Activated CD4-positive, alpha-beta memory T cell treated with anti-CD3 and anti-CD28 coated beads, Interleukin-2, amount 10 ng/mL, durations not matched to agents 7 days and 5 days (primary cell): Measurements from ENCODE around the gene PITPNB. TPM values are rescaled to one million over a fixed set of nuclear protein-coding genes. Genes with fewer than 3 reads are reported as not detected.

Experiments used
- CTCF ChIA-PET: fragments of 350-600 bp; sonication (Branson Sonifier 250); formaldehyde crosslinking; loops from one replicate; lab custom pipeline; 2021; ENCODE audit warnings: antibody characterized with exemption, inconsistent platforms; lab: Charles Lee
- POLR2A ChIA-PET: fragments of 350-600 bp; sonication (Branson Sonifier 250); formaldehyde crosslinking; loops from one replicate; lab custom pipeline; 2021; ENCODE audit warnings: antibody characterized with exemption; lab: Charles Lee
- DNase-seq: peaks from one replicate; pipeline ENCODE4 v3.0.0-alpha.2; 2020
- H3K27ac Mint-ChIP-seq: one replicate; pipeline ENCODE4 v1.8.0; 2021; ENCODE audit warnings: mild to moderate bottlenecking, mixed read lengths
- H3K27me3 Mint-ChIP-seq: one replicate; pipeline ENCODE4 v1.8.0; 2021; ENCODE audit warnings: mixed read lengths
- H3K36me3 Mint-ChIP-seq: one replicate; pipeline ENCODE4 v1.8.0; 2021; ENCODE audit warnings: low read depth, mixed read lengths
- H3K4me1 Mint-ChIP-seq: one replicate; pipeline ENCODE4 v1.8.0; 2021; ENCODE audit warnings: mixed read lengths
- H3K4me3 Mint-ChIP-seq: one replicate; pipeline ENCODE4 v1.8.0; 2021; ENCODE audit warnings: mild to moderate bottlenecking, mixed read lengths
- H3K9me3 Mint-ChIP-seq: one replicate; pipeline ENCODE4 v1.8.0; 2021; ENCODE audit warnings: mixed read lengths
- total RNA-seq, 2 experiments: library from RNA; stranded (reverse); gene quantifications; one replicate each; pipeline ENCODE4 v1.2.3, GENCODE V29; 2021

The PITPNB gene
- total RNA-seq, 2 experiments from 2014 or later, result 85.7 to 96.0 TPM

- H3K4me1 Mint-ChIP-seq, result peaks cover 22% of the 10 kb centered on the region
- DNase-seq, result no peak
- no peak overlapping the region for H3K27ac Mint-ChIP-seq
- no peaks in the 10 kb centered on the region for H3K27me3 Mint-ChIP-seq
- H3K36me3 Mint-ChIP-seq, result peaks cover 36% of the 10 kb centered on the region
- no peak overlapping the region for H3K4me3 Mint-ChIP-seq
- CTCF ChIA-PET, result interaction anchor here (1.5 to 2.5 kb wide), 2 partner anchors 18 to 23 kb away, joined by 6 to 12 read pairs; no protein-coding TSS in a partner anchor
- H3K9me3 Mint-ChIP-seq, result no peaks in the 10 kb centered on the region
- POLR2A ChIA-PET, result interaction anchor here (1.4 kb wide), 1 partner anchor 13 kb away, joined by 3 read pairs; no protein-coding TSS in a partner anchor
Measured at GRCh38 chr22:27863556-27863955, 55.5 kb downstream of the PITPNB start.

- Mint-ChIP-seq H3K27ac (no peak overlapping the region), H3K27me3 (no peaks in the 10 kb centered on the region), H3K9me3 (no peaks in the 10 kb centered on the region), H3K4me1 (peaks cover 16% of the 10 kb centered on the region), H3K4me3 (no peak overlapping the region), H3K36me3 (peaks cover 36% of the 10 kb centered on the region)
- ChIA-PET CTCF (interaction anchor here (1.5 to 2.5 kb wide), 2 partner anchors 18 to 23 kb away, joined by 6 to 12 read pairs; no protein-coding TSS in a partner anchor), POLR2A (no interaction called here)
- no peak for DNase-seq
Measured at GRCh38 chr22:27863001-27863400, 56.1 kb downstream of the PITPNB start.

DNA sequence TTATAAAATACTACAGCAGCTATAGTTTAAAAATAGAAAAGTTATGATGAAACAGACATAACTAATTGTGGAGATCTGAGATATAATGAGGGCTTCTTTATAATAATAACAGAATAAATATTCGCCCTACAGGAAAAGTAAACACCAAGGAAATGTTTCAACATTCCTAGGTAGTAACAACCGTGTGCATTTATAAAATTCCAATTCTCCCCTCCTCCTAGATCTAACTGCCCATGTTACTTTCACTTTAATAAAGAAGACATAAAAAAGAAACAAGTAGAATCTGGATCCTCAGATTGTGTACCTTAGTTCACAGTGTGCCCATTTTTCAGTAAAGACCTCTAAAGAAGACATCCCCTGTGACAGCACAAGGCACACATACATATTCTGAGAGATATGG is 59.7 kb downstream of the PITPNB start:
- H3K36me3 Mint-ChIP-seq, result peaks cover 51% of the 10 kb centered on the region
- no peak overlapping the region for H3K4me3 Mint-ChIP-seq
- DNase-seq, result no peak
- ChIA-PET POLR2A (interaction anchor here (0.7 to 1.7 kb wide), 2 partner anchors 9 to 60 kb away, joined by 3 to 5 read pairs; partner anchors contain the start of gene PITPNB), CTCF (no interaction called here)
- H3K9me3 Mint-ChIP-seq, result no peaks in the 10 kb centered on the region
- H3K4me1 Mint-ChIP-seq, result peaks cover 2% of the 10 kb centered on the region
- H3K27me3 Mint-ChIP-seq, result no peaks in the 10 kb centered on the region
- H3K27ac Mint-ChIP-seq, result no peak overlapping the region

DNA sequence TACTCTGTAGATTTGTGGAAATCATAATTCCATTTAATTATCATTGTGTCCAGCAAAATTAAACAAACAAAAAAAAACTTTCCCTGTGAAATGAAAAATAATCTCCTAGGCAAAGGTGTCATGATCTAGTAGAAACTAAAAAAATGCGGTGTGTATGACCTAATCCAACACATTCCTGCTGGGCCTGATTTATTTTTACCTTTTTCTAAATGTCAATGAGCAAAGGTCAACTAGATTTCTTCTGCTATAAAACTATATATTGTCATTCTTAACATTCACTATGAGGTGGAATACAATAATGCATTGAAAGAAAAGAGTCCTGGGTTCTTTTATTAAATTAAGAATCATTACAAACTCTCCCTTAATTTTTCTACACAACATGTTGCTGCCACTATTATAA is 60.4 kb downstream of the PITPNB start:
- Mint-ChIP-seq H3K4me1 (peaks cover 2% of the 10 kb centered on the region), H3K9me3 (no peaks in the 10 kb centered on the region), H3K36me3 (peaks cover 58% of the 10 kb centered on the region), H3K4me3 (no peak overlapping the region), H3K27me3 (no peaks in the 10 kb centered on the region), H3K27ac (no peak overlapping the region)
- CTCF ChIA-PET, result no interaction called here
- POLR2A ChIA-PET, result interaction anchor here (1.7 kb wide), 1 partner anchor 8 kb away, joined by 5 read pairs; no protein-coding TSS in a partner anchor
- no peak for DNase-seq

GRCh38 chr22:27857443-27857842 is 61.6 kb downstream of the PITPNB start:
- H3K27ac Mint-ChIP-seq, result no peak overlapping the region
- no peak overlapping the region for H3K4me3 Mint-ChIP-seq
- H3K36me3 Mint-ChIP-seq, result peaks cover 65% of the 10 kb centered on the region
- POLR2A ChIA-PET, result no interaction called here
- H3K27me3 Mint-ChIP-seq, result no peaks in the 10 kb centered on the region
- peaks cover 4% of the 10 kb centered on the region for H3K4me1 Mint-ChIP-seq
- CTCF ChIA-PET, result no interaction called here
- H3K9me3 Mint-ChIP-seq, result no peaks in the 10 kb centered on the region
- DNase-seq, result no peak

GRCh38 chr22:27856386-27856785 is 62.7 kb downstream of the PITPNB start:
- CTCF ChIA-PET, result no interaction called here
- Mint-ChIP-seq H3K27me3 (no peaks in the 10 kb centered on the region), H3K9me3 (no peaks in the 10 kb centered on the region), H3K27ac (no peak overlapping the region), H3K36me3 (peaks cover 69% of the 10 kb centered on the region), H3K4me1 (peaks cover 4% of the 10 kb centered on the region), H3K4me3 (no peak overlapping the region)
- no peak for DNase-seq
- POLR2A ChIA-PET, result no interaction called here

DNA sequence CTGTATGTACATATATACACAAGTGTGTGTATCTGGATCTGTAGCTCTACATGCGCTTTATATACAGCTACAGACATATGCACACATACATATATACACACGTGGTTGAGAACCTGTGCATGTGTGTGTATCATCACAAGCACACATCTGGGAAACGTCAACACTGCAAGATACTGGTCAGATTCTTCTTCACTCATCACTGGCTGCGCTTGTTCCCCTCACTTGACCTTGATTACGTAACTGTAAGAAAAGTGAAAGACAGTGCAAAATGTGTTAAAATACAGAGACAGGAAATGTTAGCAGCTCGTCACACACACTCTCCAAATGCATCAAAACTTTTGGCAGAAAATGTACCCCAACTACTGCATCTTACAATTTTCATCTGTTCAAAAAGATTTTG is 65.6 kb downstream of the PITPNB start:
- ChIA-PET POLR2A (interaction anchor here (0.7 kb wide), 1 partner anchor 33 kb away, joined by 4 read pairs; no protein-coding TSS in a partner anchor), CTCF (no interaction called here)
- Mint-ChIP-seq H3K4me3 (no peak overlapping the region), H3K36me3 (peaks cover 74% of the 10 kb centered on the region), H3K9me3 (no peaks in the 10 kb centered on the region), H3K27ac (no peak overlapping the region), H3K27me3 (no peaks in the 10 kb centered on the region), H3K4me1 (peaks cover 6% of the 10 kb centered on the region)
- DNase-seq, result no peak

DNA sequence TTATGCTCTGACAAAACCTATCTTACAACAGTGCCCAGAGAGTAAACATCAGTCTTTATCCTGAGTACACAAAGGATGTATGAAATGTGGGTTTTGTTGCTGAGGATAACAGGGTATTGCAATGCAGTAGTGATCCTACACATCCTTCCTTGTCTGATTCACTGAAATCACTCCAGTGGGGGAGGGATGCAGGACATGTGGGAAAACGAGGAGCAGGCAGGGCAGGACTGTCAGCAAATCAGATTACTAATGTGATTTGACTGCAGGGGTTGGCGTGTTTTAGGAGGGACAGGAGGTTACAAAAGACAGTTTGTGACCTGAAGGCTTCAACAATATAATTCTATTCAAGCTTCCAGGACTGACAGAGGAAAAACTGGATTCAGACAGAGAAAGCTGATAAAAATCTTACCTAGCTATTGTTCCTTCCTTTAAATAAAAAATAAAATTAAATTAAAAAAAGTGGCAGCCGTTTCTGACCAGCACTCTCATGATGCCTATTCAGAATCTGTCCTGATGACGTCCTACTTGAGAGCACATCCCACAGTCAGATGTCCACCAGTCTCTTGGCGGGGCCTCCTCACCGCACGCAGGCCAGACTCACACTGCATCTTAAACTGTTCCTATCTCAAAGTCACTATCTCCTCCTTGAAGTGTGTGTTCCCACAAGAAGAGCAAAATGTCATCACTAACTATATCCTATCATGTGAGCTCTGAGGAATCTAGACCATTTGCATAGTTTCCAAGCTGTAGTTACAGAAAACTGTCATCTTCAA is 66.9 kb downstream of the PITPNB start:
- Mint-ChIP-seq H3K9me3 (no peaks in the 10 kb centered on the region), H3K27me3 (no peaks in the 10 kb centered on the region), H3K4me1 (peaks cover 6% of the 10 kb centered on the region), H3K27ac (no peak overlapping the region), H3K4me3 (no peak overlapping the region), H3K36me3 (peaks cover 66% of the 10 kb centered on the region)
- ChIA-PET POLR2A (no interaction called here), CTCF (no interaction called here)
- DNase-seq, result no peak

DNA sequence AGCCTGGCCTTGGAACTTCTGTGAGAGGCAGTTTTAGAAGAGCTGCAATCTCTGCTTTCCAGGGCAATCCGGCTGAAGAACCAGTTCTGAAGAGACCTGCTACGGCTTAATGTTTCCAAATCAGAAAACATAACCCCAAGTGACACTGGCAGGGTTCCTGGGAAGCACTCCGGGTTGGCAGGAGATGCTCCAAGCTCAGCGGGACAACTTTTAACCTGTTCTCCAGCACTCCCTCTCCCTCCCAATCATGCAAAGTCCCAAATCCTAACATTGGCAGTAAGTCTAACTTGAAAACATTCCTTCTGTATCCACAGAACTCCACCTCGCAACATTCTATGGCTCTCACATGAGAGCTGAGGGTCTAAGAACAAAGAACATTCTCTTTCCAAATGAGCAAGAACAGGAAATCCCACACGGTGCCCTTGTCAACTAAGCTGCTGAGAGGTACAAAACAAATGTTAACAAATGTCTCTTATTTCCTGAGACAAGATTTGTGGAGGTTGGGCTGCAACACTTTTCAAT is 69.0 kb downstream of the PITPNB start:
- no peaks in the 10 kb centered on the region for H3K9me3 Mint-ChIP-seq
- ChIA-PET POLR2A (interaction anchor here (0.9 to 1.3 kb wide), 2 partner anchors 10 to 14 kb away, joined by 3 to 5 read pairs; no protein-coding TSS in a partner anchor), CTCF (no interaction called here)
- H3K4me3 Mint-ChIP-seq, result no peak overlapping the region
- DNase-seq, result no peak
- H3K4me1 Mint-ChIP-seq, result peaks cover 6% of the 10 kb centered on the region
- H3K27me3 Mint-ChIP-seq, result no peaks in the 10 kb centered on the region
- peaks cover 49% of the 10 kb centered on the region for H3K36me3 Mint-ChIP-seq
- peak overlapping the region; percentile 1 for H3K27ac Mint-ChIP-seq

GRCh38 chr22:27848005-27848404 is 71.1 kb downstream of the PITPNB start:
- no peak for DNase-seq
- Mint-ChIP-seq H3K4me1 (peaks cover 2% of the 10 kb centered on the region), H3K4me3 (no peak overlapping the region), H3K36me3 (peaks cover 34% of the 10 kb centered on the region), H3K27ac (no peak overlapping the region), H3K9me3 (no peaks in the 10 kb centered on the region), H3K27me3 (no peaks in the 10 kb centered on the region)
- POLR2A ChIA-PET, result no interaction called here
- CTCF ChIA-PET, result no interaction called here

GRCh38 chr22:27846910-27847309 is 72.1 kb downstream of the PITPNB start:
- POLR2A ChIA-PET, result no interaction called here
- Mint-ChIP-seq H3K36me3 (peaks cover 28% of the 10 kb centered on the region), H3K4me1 (peaks cover 2% of the 10 kb centered on the region), H3K9me3 (no peaks in the 10 kb centered on the region), H3K27me3 (no peaks in the 10 kb centered on the region), H3K4me3 (no peak overlapping the region), H3K27ac (no peak overlapping the region)
- DNase-seq, result no peak
- CTCF ChIA-PET, result no interaction called here

GRCh38 chr22:27846248-27846757 is 72.8 kb downstream of the PITPNB start:
- DNase-seq, result no peak
- Mint-ChIP-seq H3K4me1 (peaks cover 2% of the 10 kb centered on the region), H3K36me3 (peaks cover 27% of the 10 kb centered on the region), H3K27ac (no peak overlapping the region), H3K9me3 (no peaks in the 10 kb centered on the region), H3K27me3 (no peaks in the 10 kb centered on the region), H3K4me3 (no peak overlapping the region)
- CTCF ChIA-PET, result no interaction called here
- POLR2A ChIA-PET, result no interaction called here

- Mint-ChIP-seq H3K36me3 (peaks cover 24% of the 10 kb centered on the region), H3K4me3 (no peak overlapping the region), H3K9me3 (no peaks in the 10 kb centered on the region), H3K27ac (no peak overlapping the region), H3K27me3 (no peaks in the 10 kb centered on the region), H3K4me1 (no peaks in the 10 kb centered on the region)
- CTCF ChIA-PET, result no interaction called here
- POLR2A ChIA-PET, result no interaction called here
- DNase-seq, result no peak
Measured at GRCh38 chr22:27845644-27846043, 73.4 kb downstream of the PITPNB start.
